Brain pericyte (primary cell): ENCODE results near the gene NEUROD2.
"Not testable (repeated sequence)": the region's sequence is repeated elsewhere in the genome, so short reads cannot be mapped to it uniquely, and the experiment has no call there.

Source experiments
- DNase-seq: peaks from one replicate; pipeline ENCODE4 v3.0.0-alpha.2; 2012; ENCODE audit warnings: low read depth, low spot score

Gene NEUROD2

DNA sequence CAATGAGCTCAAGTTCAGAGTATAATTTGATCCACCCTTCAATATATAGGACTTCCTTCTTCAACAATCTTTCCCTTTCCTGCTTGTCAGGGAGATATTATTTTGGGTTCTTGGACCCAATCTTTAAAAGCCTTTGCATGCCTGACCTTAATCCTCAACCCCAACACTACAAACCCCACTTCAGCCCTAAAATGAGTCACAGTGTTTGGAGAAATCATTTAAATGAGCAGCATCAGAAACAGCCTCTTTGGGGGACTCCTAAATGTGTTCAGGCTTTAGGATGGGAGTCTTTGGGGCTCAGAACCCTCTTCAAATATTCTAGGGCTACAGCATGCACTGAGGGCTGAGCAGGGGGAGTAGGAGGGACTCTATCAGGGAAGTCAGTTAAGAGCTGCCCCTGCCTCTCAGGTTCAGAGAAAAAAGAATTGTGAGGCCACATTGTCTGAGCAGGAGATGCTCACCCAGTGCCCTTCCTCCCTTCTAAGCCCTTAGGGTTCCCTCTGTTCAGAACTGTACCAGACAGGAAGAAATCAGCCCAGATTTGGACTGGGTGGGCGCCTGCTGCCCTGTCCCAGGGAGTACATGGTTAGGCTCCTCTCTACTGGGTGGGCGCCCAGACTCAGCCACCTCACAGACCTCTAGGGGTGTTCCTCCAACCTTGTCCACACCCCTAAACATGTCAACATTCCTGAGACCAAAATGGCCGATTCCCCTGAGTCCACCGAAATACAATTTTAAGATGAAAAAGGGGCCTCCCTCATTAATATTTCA lies 5.0 kb downstream of the NEUROD2 start:
- DNase-seq = no peak

DNA sequence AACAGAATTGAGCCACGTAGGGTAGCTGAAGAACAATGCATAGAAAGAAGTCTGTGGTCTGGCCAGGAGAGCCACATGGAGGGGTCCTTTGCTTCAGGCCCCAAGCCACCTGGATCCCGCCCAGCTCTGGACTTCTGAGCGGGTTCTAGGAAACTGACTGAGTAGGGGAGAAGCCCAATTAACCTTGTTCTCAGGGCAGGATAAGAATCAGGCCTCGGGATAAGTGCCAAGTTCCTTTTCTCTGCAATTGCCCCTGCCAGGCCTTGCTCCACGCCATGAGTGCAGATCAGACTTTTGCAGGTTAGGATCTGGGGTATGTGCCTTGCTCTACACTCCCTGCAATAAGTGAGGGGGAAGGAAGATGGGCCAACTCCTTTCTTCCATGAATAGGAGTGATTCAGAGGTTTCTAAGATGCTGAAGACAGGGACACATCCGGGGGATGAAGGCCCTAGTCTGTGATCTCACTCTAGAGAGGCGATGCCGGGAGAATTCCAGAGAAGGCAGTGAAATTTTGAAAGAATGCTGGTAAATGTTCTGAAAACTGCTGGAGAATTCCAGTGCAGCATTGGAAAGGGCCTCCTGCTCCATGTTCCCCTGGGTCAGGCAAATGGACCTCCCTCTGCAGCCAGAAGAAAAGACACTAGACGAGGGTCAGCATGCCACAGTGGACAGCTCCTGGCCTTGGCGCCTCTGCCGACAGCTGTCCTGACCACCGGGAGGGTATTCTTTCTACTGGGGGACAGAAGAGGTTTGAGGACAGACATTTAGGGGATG lies 5.8 kb downstream of the NEUROD2 start:
- no peak for DNase-seq

DNA sequence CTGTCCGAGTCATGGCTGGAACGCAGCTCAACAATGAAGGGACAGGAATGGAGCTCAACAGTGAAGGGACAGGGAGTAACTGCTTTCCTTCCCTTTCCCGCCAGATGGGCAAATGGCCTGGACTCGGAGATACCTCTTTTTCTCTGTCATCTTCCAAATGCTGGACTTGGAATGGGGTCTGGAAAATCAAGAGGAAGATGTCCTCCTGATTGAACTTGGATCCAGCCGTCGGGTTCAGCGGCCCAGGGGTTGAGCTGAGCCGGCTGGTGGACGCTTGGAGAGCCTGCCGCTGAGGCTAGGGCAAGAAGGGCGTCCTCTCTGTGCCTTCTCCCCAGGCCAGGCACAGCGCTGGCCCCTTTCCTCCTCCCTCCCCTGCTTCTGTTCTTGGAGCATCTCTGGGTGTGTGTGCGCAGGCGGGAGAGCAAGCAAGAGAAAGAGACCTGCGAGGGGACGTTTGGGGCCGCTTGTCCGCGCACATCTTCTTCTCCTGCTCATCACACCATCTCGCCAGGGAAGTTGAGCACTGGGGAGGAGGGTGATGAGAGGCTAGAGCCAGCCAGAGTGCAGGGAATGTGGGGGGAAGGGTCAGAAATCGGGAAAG lies 6.6 kb downstream of the NEUROD2 start:
- DNase-seq = no peak

DNA sequence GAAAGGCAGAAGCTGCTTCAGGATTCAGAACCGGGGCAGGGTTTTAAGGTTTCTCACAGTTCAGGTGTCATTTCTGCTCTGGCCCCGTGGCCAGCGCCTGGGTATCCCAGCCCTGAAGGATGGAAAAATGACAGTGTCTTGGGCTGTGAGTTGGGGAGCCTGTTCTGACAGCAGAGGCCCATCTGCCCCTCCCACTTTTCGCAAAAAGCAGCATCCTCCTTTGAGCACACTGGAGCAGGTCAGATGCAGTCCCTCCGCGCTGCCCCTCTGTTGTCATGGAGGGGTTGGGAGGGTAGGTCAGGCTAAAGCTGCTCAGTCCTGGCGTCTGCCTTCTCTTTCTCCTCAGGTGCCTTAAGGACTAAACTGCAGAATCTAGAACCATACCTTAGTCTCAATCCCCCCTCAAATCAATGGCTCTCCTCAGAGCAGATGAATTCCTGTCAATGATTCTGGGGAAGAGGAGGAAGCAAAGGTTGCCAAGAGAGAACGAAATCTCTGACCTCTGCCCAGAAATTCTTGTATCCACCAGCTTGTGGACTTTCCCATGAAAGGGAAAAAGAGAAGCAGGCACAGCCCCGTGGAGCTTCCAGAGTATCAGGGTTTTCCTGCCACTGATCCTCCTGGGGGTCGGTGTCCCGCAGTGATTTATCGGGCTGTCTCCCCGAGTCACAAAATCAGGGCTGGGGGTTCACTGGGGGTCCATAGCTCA lies 7.3 kb downstream of the NEUROD2 start:
- DNase-seq = no peak

DNA sequence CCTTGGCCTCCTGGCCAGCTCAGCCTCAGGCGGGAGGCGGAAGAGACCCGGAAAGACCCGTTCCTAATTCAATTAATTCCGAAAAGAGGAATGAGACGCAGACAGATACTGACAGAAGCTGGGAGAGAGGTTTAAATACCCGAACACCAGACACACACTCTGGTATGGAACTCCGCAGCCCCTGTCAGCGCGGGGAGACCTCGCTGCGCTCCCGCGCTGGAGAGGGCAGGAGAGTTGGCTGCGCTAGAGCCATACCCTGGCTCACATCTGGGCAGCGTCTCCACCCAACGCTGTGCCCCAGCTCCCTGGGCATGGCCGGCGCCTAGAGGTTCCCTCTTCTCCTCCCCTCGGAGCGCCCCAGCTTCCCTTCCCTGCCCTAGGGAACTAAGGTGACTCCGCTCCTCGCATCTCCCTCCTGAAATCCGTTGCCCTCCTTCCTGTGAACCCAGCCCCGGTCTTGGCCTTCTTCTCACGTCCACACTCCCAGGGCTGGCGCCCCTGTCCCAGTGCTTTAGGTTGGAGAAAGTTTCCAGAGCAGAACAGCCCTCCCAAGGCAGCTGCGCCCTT lies 8.0 kb downstream of the NEUROD2 start:
- DNase-seq = no peak

DNA sequence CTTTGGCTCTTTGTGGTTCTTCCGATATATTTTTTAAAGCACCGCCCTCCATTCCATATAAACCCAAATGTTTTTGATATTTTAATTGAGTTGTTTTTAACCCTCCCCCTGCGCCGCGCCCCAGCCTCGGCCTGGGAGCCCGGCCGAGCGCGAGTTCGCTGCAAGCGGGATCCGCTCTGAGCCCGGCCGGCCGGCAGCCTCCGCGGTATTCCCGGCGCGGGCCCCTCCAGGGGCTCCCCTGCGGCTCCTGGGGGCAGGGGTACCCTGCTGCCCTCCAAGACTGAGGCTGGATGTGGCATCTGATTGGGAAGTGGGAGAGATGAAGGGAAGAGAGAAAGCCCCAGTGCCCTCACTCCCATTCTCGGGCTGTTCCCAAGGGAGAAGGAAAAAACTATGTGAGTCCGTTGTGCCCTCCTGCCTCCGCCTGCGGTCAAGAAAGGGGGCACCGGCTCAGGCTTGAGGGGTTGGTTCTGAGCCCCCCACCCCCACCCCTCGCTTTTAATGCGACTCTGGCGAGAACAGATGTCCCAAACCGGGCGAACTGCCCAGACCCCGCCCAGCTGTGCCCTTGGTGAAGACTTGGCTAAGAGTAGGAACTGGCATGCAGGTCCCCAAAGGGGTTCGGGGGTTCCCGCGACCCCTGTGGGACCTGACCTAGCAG lies 8.6 kb downstream of the NEUROD2 start:
- DNase-seq = no peak

DNA sequence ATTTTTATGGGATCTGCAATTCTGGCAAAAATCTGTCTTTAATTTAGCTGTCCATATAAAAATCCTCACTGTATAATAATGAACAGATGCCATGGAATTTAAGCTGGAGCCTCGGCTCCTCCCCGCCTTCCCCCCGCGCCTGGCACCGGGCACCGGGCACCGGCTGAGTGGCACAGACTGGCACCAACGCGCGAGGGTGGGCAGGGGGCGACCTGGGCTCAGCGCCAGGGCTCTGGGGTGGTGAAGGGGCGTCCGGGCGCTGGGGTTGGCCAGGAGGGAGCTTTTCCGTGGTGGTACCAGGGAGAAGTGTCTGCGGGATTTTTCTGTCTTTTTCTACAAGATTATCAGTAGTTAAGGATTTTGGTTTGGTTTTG lies 9.1 kb downstream of the NEUROD2 start:
- DNase-seq = no peak

DNA sequence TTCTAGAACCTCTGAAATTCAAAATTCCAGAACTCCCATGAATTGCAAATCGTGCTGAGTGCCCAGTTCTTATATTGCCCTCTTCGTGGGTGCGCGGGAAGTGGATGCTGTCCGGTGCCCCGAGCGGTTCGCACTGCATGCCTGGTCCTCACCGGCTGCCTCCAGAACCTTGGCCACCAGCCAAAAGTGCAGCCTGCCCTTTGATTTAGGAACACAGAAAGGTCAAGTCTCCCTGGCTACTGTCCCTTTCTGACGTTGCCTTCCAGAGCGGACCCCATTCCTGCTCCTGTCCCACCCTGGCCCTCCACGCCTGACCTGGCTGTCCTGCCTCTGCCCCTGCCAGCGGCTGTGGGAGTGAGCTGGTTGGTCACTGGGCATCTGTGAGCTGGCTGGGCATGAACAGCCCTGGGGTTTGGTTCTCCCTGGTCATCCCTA lies 9.7 kb downstream of the NEUROD2 start:
- no peak for DNase-seq

DNA sequence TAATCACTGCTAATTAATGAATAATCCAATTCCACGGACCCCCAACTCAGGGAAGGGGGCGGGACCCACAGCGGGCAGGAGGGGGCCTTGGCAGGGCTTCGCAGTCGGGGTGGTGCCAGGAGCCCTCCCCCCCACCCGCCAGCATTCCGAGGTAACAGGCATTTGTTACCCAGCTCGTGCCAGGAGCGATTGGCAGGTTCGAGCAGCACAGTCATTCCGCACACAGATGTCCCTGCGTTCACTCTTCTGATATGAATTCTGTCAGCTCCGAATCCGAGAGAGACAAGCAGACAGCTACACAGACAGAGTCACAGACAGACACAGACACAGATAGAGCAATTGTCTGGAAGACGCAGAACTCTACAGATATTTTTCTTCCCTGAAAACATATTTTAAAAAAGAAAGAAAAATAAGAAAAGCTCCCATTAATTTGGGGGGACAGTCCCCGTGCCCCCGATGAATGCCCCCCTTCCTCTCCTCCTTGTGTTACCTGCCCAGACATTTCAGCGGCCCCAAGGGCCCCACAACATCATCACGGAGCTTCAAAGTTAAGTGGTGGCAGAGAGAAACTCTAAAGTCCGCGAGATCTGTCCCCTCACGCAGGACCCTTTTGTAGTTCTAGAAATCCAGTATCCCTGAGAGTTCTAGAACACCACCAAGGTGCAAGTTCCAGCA lies 10.2 kb downstream of the NEUROD2 start:
- no peak for DNase-seq

DNA sequence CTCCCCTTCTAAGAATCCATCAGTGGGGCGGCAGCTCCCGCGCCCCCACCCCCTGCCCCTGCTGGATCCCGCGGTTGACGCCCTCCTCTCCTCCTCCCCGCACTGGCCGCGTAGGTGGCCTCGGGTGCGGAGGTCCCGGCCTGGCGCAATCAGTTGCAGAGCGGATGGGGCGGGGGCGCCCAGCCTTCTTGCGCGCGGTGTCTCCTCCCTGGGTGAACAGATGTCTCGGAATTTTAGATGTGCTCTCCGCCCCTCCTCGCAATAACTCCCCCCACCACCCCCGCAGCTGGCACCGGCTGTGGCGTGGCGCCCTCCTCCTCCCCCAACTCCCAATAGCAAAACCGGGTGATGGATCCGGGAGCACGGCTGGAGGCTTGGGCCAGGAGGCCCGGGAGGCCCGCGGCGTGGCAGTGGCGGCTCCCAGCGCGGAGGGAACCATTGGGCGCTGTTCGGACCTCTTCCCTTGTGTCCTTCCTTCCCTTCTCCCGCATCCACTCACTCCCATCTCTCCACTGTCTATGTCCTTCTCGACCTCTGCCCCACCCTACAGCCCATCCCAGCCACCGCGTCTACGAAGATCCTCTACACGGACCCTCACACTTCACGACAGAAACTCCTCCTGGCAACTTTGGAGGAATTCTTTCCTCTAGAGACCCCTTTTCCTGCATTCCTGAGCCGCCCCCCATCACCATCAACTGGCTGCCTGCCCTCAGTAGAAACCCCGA lies 11.0 kb downstream of the NEUROD2 start:
- DNase-seq = no peak

DNA sequence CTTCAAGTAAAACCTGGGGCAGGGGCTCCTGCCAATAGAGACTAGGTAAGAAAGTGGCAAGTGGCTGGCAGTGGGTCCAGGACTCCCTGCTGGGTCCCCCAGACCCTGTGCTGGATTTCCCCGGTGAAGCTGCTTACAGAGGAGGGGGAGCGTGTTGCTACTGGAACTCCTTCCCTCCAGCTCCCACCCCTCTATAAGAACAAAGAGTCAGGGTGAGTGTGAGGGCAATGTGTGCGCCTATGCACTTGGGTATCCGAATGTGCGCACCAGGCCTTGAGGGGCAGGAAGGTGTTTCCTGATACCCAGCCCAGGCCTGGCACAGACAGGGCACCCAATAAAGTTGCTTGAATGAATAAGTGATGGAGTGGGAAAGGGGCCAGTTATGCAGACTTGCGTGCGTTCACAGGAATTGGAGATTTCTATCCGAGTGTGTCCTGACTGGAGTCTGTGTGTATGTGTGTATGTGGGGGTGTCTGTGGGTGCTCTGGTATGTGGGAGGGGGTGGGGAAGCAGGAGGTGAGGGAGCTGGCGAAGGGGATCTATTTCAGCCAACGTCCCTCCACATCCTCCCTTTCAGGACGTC lies 11.7 kb downstream of the NEUROD2 start:
- DNase-seq = no peak

DNA sequence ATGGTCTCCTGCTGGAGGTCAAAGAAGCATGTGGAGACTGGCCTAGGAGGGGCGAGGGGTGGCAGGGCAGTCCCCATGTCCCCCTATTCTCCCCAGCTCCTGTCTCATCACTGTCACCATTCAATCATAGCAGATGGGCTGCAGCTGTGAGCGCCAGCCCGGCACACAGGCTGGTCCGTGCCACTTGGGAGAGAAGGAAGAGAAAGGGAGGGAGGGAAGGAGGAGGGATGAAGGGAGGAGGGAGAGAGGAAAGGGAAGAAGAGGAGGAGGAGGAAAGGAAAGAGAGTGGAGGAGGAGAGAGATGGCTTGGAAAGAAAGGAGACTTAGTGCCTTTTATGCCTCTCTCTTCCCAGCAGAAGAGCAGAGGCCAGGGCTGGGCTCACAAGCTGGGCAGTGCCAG lies 12.4 kb downstream of the NEUROD2 start:
- no peak for DNase-seq

DNA sequence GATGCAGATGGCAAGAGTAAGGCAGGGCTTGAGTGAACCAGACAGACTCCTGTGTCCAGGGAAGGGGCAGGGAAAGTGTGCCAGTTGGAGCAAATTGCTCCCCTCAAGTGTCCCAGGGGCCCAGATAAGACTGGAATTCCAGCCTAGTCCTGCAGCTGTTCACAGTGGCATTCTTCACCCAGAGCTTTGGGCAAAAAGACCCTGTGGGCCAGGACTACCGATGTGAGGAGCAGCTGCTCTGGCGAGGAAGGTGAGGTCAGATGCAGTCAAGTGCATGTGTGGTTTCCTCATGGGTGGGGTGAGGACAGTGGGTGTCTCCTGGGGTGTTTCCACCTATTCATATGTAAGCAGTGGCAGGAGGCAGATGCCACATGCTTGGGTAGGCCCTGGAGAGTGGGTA lies 14.3 kb downstream of the NEUROD2 start:
- no peak for DNase-seq

DNA sequence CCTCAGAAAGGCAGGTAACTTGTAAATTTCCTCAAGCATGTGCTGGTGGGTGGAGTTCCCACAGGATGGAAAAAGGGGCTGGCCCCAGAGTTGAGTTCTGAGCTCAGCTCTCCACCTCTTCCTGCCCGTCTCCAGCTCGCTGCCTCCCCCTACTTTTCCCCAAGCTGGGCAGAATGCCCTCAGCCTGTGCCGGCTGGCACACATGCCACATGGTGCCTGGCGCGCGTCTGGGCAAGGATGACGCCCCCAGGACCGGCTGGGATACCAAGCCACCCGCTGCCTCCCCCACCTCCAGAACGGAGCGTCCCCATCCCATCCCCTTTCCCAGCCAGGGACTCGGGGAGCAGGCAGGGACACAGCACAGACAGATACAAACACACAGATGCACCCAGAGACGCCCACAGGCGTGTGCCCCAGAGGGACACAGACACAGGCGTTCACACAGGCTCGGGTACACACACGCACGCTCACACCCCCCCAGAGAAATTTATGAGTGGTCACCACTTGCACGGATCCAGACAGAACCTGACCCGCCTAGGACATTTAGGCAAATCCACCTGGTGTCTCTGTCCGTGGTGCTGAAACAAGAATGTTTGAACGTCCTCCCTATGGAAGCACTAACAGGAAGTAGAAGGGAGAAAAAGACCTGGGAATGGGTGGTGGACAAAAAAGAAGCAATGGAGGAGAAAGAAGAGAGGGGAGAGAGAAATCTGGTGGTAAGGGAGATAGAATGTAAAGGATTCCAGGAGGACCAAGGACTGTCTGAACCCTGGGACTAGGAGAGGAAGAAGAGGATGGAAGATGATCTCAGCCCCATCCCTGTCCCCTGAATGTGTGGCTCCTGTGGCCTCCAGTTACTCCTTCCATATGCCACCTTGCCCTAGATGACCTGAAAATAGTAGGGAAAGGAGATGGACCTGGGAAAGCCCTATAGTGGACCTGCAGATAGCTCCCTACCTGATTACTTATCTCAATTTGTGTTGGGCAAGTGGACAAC lies 15.5 kb downstream of the NEUROD2 start:
- DNase-seq = no peak

DNA sequence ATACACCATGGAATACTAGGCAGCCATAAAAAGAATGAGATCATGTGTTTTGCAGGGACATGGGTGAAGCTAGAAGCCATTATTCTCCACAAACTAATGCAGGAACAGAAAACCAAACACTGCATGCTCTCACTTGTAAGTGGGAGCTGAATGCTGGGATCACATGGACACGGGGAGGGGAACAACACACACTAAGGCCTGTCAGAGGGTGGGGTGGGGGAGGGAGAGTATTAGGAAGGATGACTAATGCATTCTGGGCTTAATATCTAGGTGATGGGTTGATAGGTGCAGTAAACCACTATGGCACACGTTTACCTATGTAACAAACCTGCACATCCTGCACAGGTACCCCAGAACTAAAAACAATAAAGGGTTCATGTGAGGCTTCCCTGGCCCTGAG lies 17.5 kb downstream of the NEUROD2 start:
- DNase-seq = not testable (repeated sequence)

DNA sequence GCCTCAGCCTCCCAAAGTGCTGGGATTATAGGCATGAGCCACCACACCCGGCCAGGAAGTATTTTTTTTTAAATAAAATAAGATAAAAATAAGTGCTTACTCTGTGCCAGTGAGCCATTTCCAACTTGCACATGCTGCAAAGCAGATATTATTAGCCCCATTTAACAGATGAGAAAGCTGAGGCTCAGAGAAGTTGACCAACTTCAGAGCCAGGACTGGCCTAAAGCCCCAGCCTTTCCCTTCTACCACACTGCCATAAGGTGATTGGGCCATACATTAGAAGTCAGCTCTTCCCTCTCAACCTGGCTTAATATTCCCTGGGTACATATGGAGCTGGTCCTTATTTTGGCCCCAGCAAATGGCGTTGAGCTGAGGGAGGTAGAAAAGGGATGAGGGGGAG lies 25.1 kb downstream of the NEUROD2 start:
- DNase-seq = no peak

DNA sequence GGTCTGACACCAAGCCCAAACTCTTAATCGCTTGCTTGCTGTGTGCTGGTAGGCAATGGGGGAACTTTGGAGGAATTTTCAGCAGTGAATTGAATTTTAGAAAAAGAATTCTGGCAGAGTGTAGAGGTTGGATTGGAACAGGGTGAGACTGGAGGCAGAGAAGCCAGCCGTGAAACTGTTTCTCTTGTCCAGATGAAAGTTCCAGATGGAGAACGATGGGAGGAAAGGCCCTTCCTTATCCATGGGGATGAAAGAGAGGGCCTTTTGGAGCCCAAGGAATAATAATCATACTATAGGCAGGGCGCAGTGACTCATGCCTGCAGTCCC lies 26.0 kb downstream of the NEUROD2 start:
- no peak for DNase-seq

DNA sequence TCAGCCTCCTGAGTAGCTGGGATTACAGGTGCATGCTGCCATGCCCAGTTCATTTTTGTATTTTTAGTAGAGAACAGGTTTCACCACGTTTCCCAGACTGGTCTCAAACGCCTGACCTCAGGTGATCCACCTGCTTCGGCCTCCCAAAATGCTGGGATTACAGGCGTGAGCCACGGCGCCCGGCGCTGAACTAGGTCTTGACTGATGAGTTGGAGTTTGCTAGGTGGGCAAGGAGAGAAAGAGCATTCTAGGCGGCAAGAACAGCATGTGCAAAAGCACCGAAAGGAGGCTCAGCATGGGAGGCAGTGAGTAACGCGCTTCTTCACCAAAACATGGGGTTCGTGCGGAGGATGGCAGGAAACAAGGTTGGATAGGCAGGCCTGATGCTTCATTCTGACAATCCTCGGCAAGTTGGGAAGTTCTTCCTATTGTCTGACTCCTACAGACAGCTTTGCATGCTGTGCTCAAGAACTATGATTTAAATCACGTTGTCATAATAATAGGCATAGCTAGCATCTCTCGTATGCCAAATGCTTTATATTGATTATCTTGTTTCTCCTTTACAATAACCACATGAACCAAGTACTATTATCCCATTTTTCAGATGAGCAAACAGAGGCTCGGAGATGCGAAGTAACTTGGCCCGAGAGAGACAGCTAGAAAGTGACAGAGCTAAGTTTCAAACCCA lies 26.5 kb downstream of the NEUROD2 start:
- no peak for DNase-seq
